ENCODE measurements around the gene POU2AF1. TPM values are rescaled to one million over a fixed set of nuclear protein-coding genes. Genes with fewer than 3 reads are reported as not detected.

The POU2AF1 gene
- total and polyA plus RNA-seq, 2 donors (not counting 1 experiment from before 2014, with no cell fraction given): 0.17 TPM; not detected in 1

DNA sequence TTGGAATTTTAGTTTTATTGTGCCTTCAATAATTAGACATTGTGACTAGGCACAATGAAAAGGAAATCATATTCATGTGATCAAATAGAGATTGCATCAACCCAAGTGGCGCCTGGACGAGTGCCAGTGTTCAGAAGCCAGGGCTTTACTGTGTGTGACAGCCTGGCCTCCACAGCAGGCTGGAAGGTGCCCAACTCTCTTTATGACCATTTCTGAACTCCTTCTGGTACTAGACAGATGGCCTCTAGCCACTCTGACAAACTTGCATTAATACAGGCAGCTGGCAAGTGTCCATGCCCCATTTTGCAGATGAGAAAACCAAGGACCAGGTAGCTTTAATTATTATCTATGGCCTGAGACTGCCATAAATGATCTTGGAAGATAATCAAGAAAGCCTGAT is 8.3 kb upstream of the POU2AF1 start:
- no peak overlapping the region for H3K27ac ChIP-seq (ENCODE audit: insufficient read depth, low read length)
- no peaks in the 10 kb centered on the region for H3K27me3 ChIP-seq (ENCODE audit: control insufficient read depth, insufficient read depth, low read length)
- H3K4me3 ChIP-seq (replicated peaks in 1 of 4; ENCODE audit: control extremely low read depth in 1 of 4, insufficient read depth in 1 of 4, low read depth in 3 of 4, low read length in 4 of 4): no peak overlapping the region
- H3K79me2 ChIP-seq (ENCODE audit: control insufficient read depth, insufficient read depth, low read length): no peaks in the 10 kb centered on the region
- H3K9ac ChIP-seq (ENCODE audit: insufficient read depth, low read length): no peak overlapping the region
- H4K20me1 ChIP-seq (ENCODE audit: control insufficient read depth, extremely low read depth, insufficient read depth, low read length): no peaks in the 10 kb centered on the region
- TF ChIP-seq CTCF (conservative IDR thresholded peaks at IDR 0.05 in 1 of 2, IDR thresholded peaks at IDR 0.05 in 1 of 2; ENCODE audit: low read depth in 1 of 2, low read length in 2 of 2): no peak
- no peak for TF ChIP-seq EZH2 (IDR thresholded peaks at IDR 0.05; ENCODE audit: low read length, missing control alignments)
- no peaks in the 10 kb centered on the region for H3K9me3 ChIP-seq (ENCODE audit: control insufficient read depth, insufficient read depth, low read depth, low read length)
- no peak overlapping the region for H3K4me2 ChIP-seq (ENCODE audit: extremely low read depth, insufficient read depth, low read length)
- no peak overlapping the region for H2AFZ ChIP-seq (ENCODE audit: low read length)
- no peaks in the 10 kb centered on the region for H3K36me3 ChIP-seq (ENCODE audit: control insufficient read depth, insufficient read depth, low read length)
- no peak for DNase-seq (ENCODE audit: low read depth in 2 of 2)
- no peaks in the 10 kb centered on the region for H3K4me1 ChIP-seq (ENCODE audit: control insufficient read depth, extremely low read depth, insufficient read depth, low read length)

DNA sequence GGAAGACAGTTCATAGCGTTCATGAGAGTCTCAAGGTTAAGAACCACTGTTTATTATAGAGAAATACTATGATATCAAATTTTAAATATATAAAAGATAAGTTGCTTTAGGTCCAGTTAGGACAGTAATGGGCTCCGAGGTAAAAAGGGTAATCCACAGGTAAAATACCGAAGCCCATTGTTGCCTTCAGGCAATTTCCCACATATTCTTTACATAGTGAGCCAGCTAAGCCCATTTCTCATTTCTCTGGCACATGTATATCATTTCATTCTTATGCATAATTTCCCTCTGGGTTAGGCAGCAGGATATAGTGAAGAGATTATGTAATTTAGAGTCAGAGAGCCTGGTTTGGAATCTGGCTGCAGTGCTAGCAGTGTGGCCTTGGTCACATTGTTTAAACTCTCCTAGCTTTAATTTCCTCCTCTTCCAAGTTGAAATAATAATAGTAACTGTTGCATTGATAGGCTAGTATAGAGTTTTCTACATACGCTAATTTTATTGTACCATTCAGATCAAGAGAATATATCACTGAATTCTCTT is 7.6 kb upstream of the POU2AF1 start:
- H3K27me3 ChIP-seq (ENCODE audit: control insufficient read depth, insufficient read depth, low read length): no peaks in the 10 kb centered on the region
- H4K20me1 ChIP-seq (ENCODE audit: control insufficient read depth, extremely low read depth, insufficient read depth, low read length): no peaks in the 10 kb centered on the region
- no peak overlapping the region for H3K4me3 ChIP-seq (replicated peaks in 1 of 4; ENCODE audit: control extremely low read depth in 1 of 4, insufficient read depth in 1 of 4, low read depth in 3 of 4, low read length in 4 of 4)
- H3K4me1 ChIP-seq (ENCODE audit: control insufficient read depth, extremely low read depth, insufficient read depth, low read length): no peaks in the 10 kb centered on the region
- no peak overlapping the region for H3K27ac ChIP-seq (ENCODE audit: insufficient read depth, low read length)
- no peaks in the 10 kb centered on the region for H3K9me3 ChIP-seq (ENCODE audit: control insufficient read depth, insufficient read depth, low read depth, low read length)
- no peaks in the 10 kb centered on the region for H3K36me3 ChIP-seq (ENCODE audit: control insufficient read depth, insufficient read depth, low read length)
- no peak overlapping the region for H3K9ac ChIP-seq (ENCODE audit: insufficient read depth, low read length)
- H2AFZ ChIP-seq (ENCODE audit: low read length): no peak overlapping the region
- TF ChIP-seq CTCF (conservative IDR thresholded peaks at IDR 0.05 in 1 of 2, IDR thresholded peaks at IDR 0.05 in 1 of 2; ENCODE audit: low read depth in 1 of 2, low read length in 2 of 2) (no peak), EZH2 (IDR thresholded peaks at IDR 0.05; ENCODE audit: low read length, missing control alignments) (no peak)
- DNase-seq (ENCODE audit: low read depth in 2 of 2): no peak
- H3K4me2 ChIP-seq (ENCODE audit: extremely low read depth, insufficient read depth, low read length): no peak overlapping the region
- H3K79me2 ChIP-seq (ENCODE audit: control insufficient read depth, insufficient read depth, low read length): no peaks in the 10 kb centered on the region

DNA sequence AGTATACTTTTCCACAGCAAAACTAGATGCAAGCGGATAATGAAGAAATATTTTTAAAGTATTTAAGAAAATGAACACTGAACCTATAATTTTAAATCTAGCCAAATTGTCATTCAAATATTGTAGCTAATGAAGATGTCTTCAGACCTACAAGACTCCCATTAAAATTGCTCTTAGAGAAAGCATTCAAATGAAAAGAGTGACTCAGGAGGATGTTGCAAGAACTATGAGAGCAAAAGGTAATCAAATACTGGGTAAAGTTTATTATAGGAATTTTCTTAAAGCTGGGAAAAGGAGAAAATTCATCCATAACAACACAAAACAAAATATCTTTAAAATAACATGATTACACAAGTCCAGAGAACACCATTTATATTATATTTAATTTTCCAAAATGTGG is 5.4 kb upstream of the POU2AF1 start:
- DNase-seq (ENCODE audit: low read depth in 2 of 2): no peak
- Histone ChIP-seq H3K36me3 (ENCODE audit: control insufficient read depth, insufficient read depth, low read length) (no peaks in the 10 kb centered on the region), H3K27me3 (ENCODE audit: control insufficient read depth, insufficient read depth, low read length) (no peaks in the 10 kb centered on the region), H3K79me2 (ENCODE audit: control insufficient read depth, insufficient read depth, low read length) (no peaks in the 10 kb centered on the region), H4K20me1 (ENCODE audit: control insufficient read depth, extremely low read depth, insufficient read depth, low read length) (no peaks in the 10 kb centered on the region), H3K9ac (ENCODE audit: insufficient read depth, low read length) (no peak overlapping the region), H3K4me2 (ENCODE audit: extremely low read depth, insufficient read depth, low read length) (no peak overlapping the region), H2AFZ (ENCODE audit: low read length) (no peak overlapping the region), H3K9me3 (ENCODE audit: control insufficient read depth, insufficient read depth, low read depth, low read length) (no peaks in the 10 kb centered on the region), H3K27ac (ENCODE audit: insufficient read depth, low read length) (no peak overlapping the region), H3K4me1 (ENCODE audit: control insufficient read depth, extremely low read depth, insufficient read depth, low read length) (no peaks in the 10 kb centered on the region), H3K4me3 (replicated peaks in 1 of 4; ENCODE audit: control extremely low read depth in 1 of 4, insufficient read depth in 1 of 4, low read depth in 3 of 4, low read length in 4 of 4) (no peak overlapping the region)
- TF ChIP-seq EZH2 (IDR thresholded peaks at IDR 0.05; ENCODE audit: low read length, missing control alignments) (no peak), CTCF (conservative IDR thresholded peaks at IDR 0.05 in 1 of 2, IDR thresholded peaks at IDR 0.05 in 1 of 2; ENCODE audit: low read depth in 1 of 2, low read length in 2 of 2) (no peak)
